GM23338 (cell line): ENCODE data around the gene ST6GALNAC1. TPM values are rescaled to one million over a fixed set of nuclear protein-coding genes. Genes with fewer than 3 reads are reported as not detected.

Source experiments
- ATAC-seq: fragments of 200-7000 bp; cut with Tn5 transposase; 3 replicates; pipeline ENCODE4 v1.9.1; 2020
- DNase-seq: peaks from one replicate; pipeline ENCODE4 v3.0.0-alpha.2; 2015; ENCODE audit warnings: low spot score
- H2AFZ ChIP-seq: fragments of 200-600 bp; sonication (generic); 2 replicates; pipeline ENCODE4 v1.8.0; 2016; ENCODE audit warnings: antibody characterized with exemption, mild to moderate bottlenecking, moderate library complexity
- H3F3A ChIP-seq: fragments of 200-600 bp; sonication (generic); replicated peaks from 2 replicates; pipeline ENCODE4 v1.8.0; 2017; ENCODE audit warnings: antibody characterized with exemption, mixed run types, low read depth
- H3K27ac ChIP-seq: fragments of 200-600 bp; sonication (generic); 2 replicates; pipeline ENCODE4 v1.6.1; 2016; ENCODE audit warnings: low read depth
- H3K27me3 ChIP-seq: fragments of 200-600 bp; sonication (generic); 2 replicates; pipeline ENCODE4 v1.8.0; 2016; ENCODE audit warnings: mild to moderate bottlenecking, mixed run types, moderate library complexity; ENCODE audit not compliant: insufficient read depth
- H3K36me3 ChIP-seq: fragments of 200-600 bp; sonication (generic); 2 replicates; pipeline ENCODE4 v1.8.0; 2016; ENCODE audit warnings: mild to moderate bottlenecking; ENCODE audit not compliant: insufficient read depth
- H3K4me1 ChIP-seq: fragments of 200-600 bp; sonication (generic); 2 replicates; pipeline ENCODE4 v1.8.0; 2016; ENCODE audit warnings: mild to moderate bottlenecking, moderate library complexity; ENCODE audit not compliant: insufficient read depth
- H3K4me2 ChIP-seq: fragments of 200-600 bp; sonication (generic); 2 replicates; pipeline ENCODE4 v1.7.1; 2017; ENCODE audit warnings: mixed run types
- H3K4me3 ChIP-seq: fragments of 200-600 bp; sonication (generic); 2 replicates; pipeline ENCODE4 v1.6.1; 2016; ENCODE audit warnings: mixed run types
- H3K79me2 ChIP-seq: fragments of 200-600 bp; sonication (generic); replicated peaks from 2 replicates; pipeline ENCODE4 v1.8.0; 2017; ENCODE audit warnings: mild to moderate bottlenecking; ENCODE audit not compliant: insufficient read depth
- H3K9me2 ChIP-seq: fragments of 200-600 bp; sonication (generic); 2 replicates; pipeline ENCODE4 v1.8.0; 2017; ENCODE audit not compliant: insufficient read depth
- H4K20me1 ChIP-seq: fragments of 200-600 bp; sonication (generic); replicated peaks from 2 replicates; pipeline ENCODE4 v1.8.0; 2017; ENCODE audit warnings: mild to moderate bottlenecking; ENCODE audit not compliant: insufficient read depth
- H3K27ac Mint-ChIP-seq: 2 replicates; pipeline ENCODE4 v1.8.0; 2020; ENCODE audit warnings: inconsistent platforms, mild to moderate bottlenecking, moderate library complexity, mixed read lengths
- H3K27me3 Mint-ChIP-seq: 3 replicates; pipeline ENCODE4 v1.8.0; 2022; ENCODE audit warnings: low read depth, mild to moderate bottlenecking, moderate library complexity, mixed read lengths, inconsistent platforms; ENCODE audit not compliant: insufficient read depth, poor library complexity
- H3K36me3 Mint-ChIP-seq: 3 replicates; pipeline ENCODE4 v1.8.0; 2021; ENCODE audit warnings: low read depth, mild to moderate bottlenecking, inconsistent platforms, moderate library complexity, mixed read lengths
- H3K4me1 Mint-ChIP-seq: 3 replicates; pipeline ENCODE4 v1.8.0; 2020; ENCODE audit warnings: mild to moderate bottlenecking, inconsistent platforms, mixed read lengths
- H3K4me3 Mint-ChIP-seq: 3 replicates; pipeline ENCODE4 v1.8.0; 2021; ENCODE audit warnings: moderate library complexity, mild to moderate bottlenecking, inconsistent platforms, mixed read lengths
- H3K9me3 Mint-ChIP-seq: 3 replicates; pipeline ENCODE4 v1.8.0; 2020; ENCODE audit warnings: moderate library complexity, mild to moderate bottlenecking, inconsistent platforms, mixed read lengths
- CREB1 ChIP-seq: fragments of 250-450 bp; sonication (Bioruptor Pico); IDR thresholded peaks from 2 replicates; pipeline ENCODE4 v1.5.0; 2020; ENCODE audit warnings: low read depth, mild to moderate bottlenecking, moderate library complexity
- ETS1 ChIP-seq: IDR thresholded peaks from 2 replicates; pipeline ENCODE4 v1.6.1; 2016; ENCODE audit warnings: antibody characterized with exemption
- EZH2 ChIP-seq: fragments of 200-600 bp; sonication (generic); IDR thresholded peaks from one replicate; pipeline ENCODE4 v1.8.0; 2017; ENCODE audit warnings: antibody characterized with exemption, mild to moderate bottlenecking, low read depth; ENCODE audit not compliant: unreplicated experiment
- EZH2phosphoT487 ChIP-seq: fragments of 200-600 bp; sonication (generic); IDR thresholded peaks from one replicate; pipeline ENCODE4 v1.8.1; 2018; ENCODE audit warnings: antibody characterized with exemption; ENCODE audit not compliant: unreplicated experiment
- JUNB ChIP-seq: IDR thresholded peaks from one replicate; pipeline ENCODE4 v1.6.1; 2016; ENCODE audit warnings: antibody characterized with exemption; ENCODE audit not compliant: unreplicated experiment
- NANOG ChIP-seq: IDR thresholded peaks from 2 replicates; pipeline ENCODE4 v1.6.1; 2016; ENCODE audit warnings: antibody characterized with exemption, borderline replicate concordance
- ZNF114 ChIP-seq: fragments of 250-450 bp; sonication (Bioruptor Pico); IDR thresholded peaks from 2 replicates; pipeline ENCODE4 v1.5.0; 2020; ENCODE audit warnings: mild to moderate bottlenecking, moderate library complexity
- ZNF331 ChIP-seq: fragments of 250-450 bp; sonication (Bioruptor Pico); IDR thresholded peaks from 2 replicates; pipeline ENCODE4 v1.5.0; 2020; ENCODE audit warnings: low read depth, mild to moderate bottlenecking, moderate library complexity
- polyA plus RNA-seq: library from polyadenylated mRNA; unstranded; fragments of >200 nt; fragmentation: Nextera tagmentation; extraction: Ambion mirVana; gene quantifications from 2 replicates; pipeline ENCODE4 v1.2.1, GENCODE V29; 2016
- total RNA-seq: library from RNA; depleted of rRNA; stranded (reverse); fragments of >200 nt; shearing (Covaris generic); gene quantifications from 2 replicates; pipeline ENCODE4 v1.2.3, GENCODE V29; 2014
- TF ChIP-seq, protein P1 (sequence below), 2 experiments: fragments of 200-600 bp in 1 of 2; sonication (generic) in 1 of 2; conservative IDR thresholded peaks; 2 replicates each; pipeline versions ENCODE4 v1.5.1 to v1.6.1; 2016 to 2017; ENCODE audit warnings: antibody characterized with exemption in 2 of 2, low read depth in 2 of 2, mild to moderate bottlenecking in 2 of 2, moderate library complexity in 1 of 2
- TF ChIP-seq, protein P2 (sequence below): IDR thresholded peaks from one replicate; pipeline ENCODE4 v1.6.1; 2018; ENCODE audit warnings: antibody characterized with exemption; ENCODE audit not compliant: unreplicated experiment

Gene ST6GALNAC1
- total and polyA plus RNA-seq, 2 experiments from 2014 or later = not detected

- H3K36me3 ChIP-seq = no peaks in the 10 kb centered on the region
- no peak for DNase-seq
- no peak overlapping the region for H3K4me3 ChIP-seq
- H3K27ac Mint-ChIP-seq = no peak overlapping the region
- H3K4me2 ChIP-seq = no peak overlapping the region
- no peaks in the 10 kb centered on the region for H3K9me2 ChIP-seq
- peaks cover 52% of the 10 kb centered on the region for H3K4me1 Mint-ChIP-seq
- H4K20me1 ChIP-seq = no peaks in the 10 kb centered on the region
- no peaks in the 10 kb centered on the region for H3K79me2 ChIP-seq
- H3K27ac ChIP-seq = no peak overlapping the region
- no peak overlapping the region for H3K4me3 Mint-ChIP-seq
- no peak for ATAC-seq
- no peaks in the 10 kb centered on the region for H3K27me3 ChIP-seq
- no peaks in the 10 kb centered on the region for H3K9me3 Mint-ChIP-seq
- TF ChIP-seq ETS1 = no peak
- no peak for TF ChIP-seq JUNB
- no peaks in the 10 kb centered on the region; the same call in 2 of the 3 replicates for H3K36me3 Mint-ChIP-seq
- no peaks in the 10 kb centered on the region for H3F3A ChIP-seq
- H3K4me1 ChIP-seq = peaks cover 8% of the 10 kb centered on the region
- H3K27me3 Mint-ChIP-seq = peaks cover 17% of the 10 kb centered on the region
- H2AFZ ChIP-seq = no peak overlapping the region
These were observed 42.3 kb upstream of the ST6GALNAC1 start for GRCh38 chr17:76685846-76686245.

GRCh38 chr17:76685366-76685765 lies 41.8 kb upstream of the ST6GALNAC1 start:
- Mint-ChIP-seq H3K9me3 (no peaks in the 10 kb centered on the region), H3K4me1 (peaks cover 52% of the 10 kb centered on the region), H3K27ac (peak overlapping the region; percentile 43; the same call in 1 of the 2 replicates), H3K36me3 (no peaks in the 10 kb centered on the region; the same call in 2 of the 3 replicates), H3K27me3 (peaks cover 18% of the 10 kb centered on the region), H3K4me3 (no peak overlapping the region)
- Histone ChIP-seq H4K20me1 (no peaks in the 10 kb centered on the region), H3K27me3 (no peaks in the 10 kb centered on the region), H2AFZ (no peak overlapping the region), H3K4me1 (peaks cover 8% of the 10 kb centered on the region), H3K27ac (no peak overlapping the region), H3K4me2 (no peak overlapping the region), H3K36me3 (no peaks in the 10 kb centered on the region), H3K79me2 (no peaks in the 10 kb centered on the region), H3K9me2 (no peaks in the 10 kb centered on the region), H3F3A (no peaks in the 10 kb centered on the region), H3K4me3 (no peak overlapping the region)
- no peak for TF ChIP-seq ZNF331
- no peak for TF ChIP-seq EZH2
- TF ChIP-seq EZH2phosphoT487 = no peak
- no peak for TF ChIP-seq CREB1 (CRISPR knock-in tag)
- no peak for TF ChIP-seq JUNB
- TF ChIP-seq, protein P1, sequence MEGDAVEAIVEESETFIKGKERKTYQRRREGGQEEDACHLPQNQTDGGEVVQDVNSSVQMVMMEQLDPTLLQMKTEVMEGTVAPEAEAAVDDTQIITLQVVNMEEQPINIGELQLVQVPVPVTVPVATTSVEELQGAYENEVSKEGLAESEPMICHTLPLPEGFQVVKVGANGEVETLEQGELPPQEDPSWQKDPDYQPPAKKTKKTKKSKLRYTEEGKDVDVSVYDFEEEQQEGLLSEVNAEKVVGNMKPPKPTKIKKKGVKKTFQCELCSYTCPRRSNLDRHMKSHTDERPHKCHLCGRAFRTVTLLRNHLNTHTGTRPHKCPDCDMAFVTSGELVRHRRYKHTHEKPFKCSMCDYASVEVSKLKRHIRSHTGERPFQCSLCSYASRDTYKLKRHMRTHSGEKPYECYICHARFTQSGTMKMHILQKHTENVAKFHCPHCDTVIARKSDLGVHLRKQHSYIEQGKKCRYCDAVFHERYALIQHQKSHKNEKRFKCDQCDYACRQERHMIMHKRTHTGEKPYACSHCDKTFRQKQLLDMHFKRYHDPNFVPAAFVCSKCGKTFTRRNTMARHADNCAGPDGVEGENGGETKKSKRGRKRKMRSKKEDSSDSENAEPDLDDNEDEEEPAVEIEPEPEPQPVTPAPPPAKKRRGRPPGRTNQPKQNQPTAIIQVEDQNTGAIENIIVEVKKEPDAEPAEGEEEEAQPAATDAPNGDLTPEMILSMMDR (conservative IDR thresholded peaks at IDR 0.05; ENCODE audit: low read depth in 2 of 2) = no peak
- DNase-seq (no peak), ATAC-seq (no peak)

- DNase-seq = no peak
- Mint-ChIP-seq H3K27me3 (peaks cover 18% of the 10 kb centered on the region), H3K4me1 (peaks cover 52% of the 10 kb centered on the region), H3K36me3 (no peaks in the 10 kb centered on the region; the same call in 2 of the 3 replicates), H3K9me3 (no peaks in the 10 kb centered on the region), H3K27ac (no peak overlapping the region), H3K4me3 (no peak overlapping the region)
- no peak overlapping the region for H2AFZ ChIP-seq
- no peaks in the 10 kb centered on the region for H3F3A ChIP-seq
- no peak overlapping the region for H3K4me3 ChIP-seq
- H3K79me2 ChIP-seq = no peaks in the 10 kb centered on the region
- peaks cover 8% of the 10 kb centered on the region for H3K4me1 ChIP-seq
- H3K36me3 ChIP-seq = no peaks in the 10 kb centered on the region
- H3K9me2 ChIP-seq = no peaks in the 10 kb centered on the region
- H3K27me3 ChIP-seq = no peaks in the 10 kb centered on the region
- no peak overlapping the region for H3K27ac ChIP-seq
- no peaks in the 10 kb centered on the region for H4K20me1 ChIP-seq
- no peak overlapping the region for H3K4me2 ChIP-seq
- no peak for ATAC-seq
- no peak for TF ChIP-seq ZNF331
- TF ChIP-seq, protein P2, sequence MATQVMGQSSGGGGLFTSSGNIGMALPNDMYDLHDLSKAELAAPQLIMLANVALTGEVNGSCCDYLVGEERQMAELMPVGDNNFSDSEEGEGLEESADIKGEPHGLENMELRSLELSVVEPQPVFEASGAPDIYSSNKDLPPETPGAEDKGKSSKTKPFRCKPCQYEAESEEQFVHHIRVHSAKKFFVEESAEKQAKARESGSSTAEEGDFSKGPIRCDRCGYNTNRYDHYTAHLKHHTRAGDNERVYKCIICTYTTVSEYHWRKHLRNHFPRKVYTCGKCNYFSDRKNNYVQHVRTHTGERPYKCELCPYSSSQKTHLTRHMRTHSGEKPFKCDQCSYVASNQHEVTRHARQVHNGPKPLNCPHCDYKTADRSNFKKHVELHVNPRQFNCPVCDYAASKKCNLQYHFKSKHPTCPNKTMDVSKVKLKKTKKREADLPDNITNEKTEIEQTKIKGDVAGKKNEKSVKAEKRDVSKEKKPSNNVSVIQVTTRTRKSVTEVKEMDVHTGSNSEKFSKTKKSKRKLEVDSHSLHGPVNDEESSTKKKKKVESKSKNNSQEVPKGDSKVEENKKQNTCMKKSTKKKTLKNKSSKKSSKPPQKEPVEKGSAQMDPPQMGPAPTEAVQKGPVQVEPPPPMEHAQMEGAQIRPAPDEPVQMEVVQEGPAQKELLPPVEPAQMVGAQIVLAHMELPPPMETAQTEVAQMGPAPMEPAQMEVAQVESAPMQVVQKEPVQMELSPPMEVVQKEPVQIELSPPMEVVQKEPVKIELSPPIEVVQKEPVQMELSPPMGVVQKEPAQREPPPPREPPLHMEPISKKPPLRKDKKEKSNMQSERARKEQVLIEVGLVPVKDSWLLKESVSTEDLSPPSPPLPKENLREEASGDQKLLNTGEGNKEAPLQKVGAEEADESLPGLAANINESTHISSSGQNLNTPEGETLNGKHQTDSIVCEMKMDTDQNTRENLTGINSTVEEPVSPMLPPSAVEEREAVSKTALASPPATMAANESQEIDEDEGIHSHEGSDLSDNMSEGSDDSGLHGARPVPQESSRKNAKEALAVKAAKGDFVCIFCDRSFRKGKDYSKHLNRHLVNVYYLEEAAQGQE = no peak
- no peak for TF ChIP-seq NANOG
- TF ChIP-seq ZNF114 (CRISPR knock-in tag) = no peak
- TF ChIP-seq EZH2 = no peak
These were observed 41.2 kb upstream of the ST6GALNAC1 start for GRCh38 chr17:76684756-76685155.
